ENCODE results near the gene CCT6B. TPM values are rescaled to one million over a fixed set of nuclear protein-coding genes. Genes with fewer than 3 reads are reported as not detected.

The CCT6B gene
- total RNA-seq, 2 experiments from 2014 or later, result 1.4 to 1.8 TPM

GRCh38 chr17:34894964-34895363, 66.3 kb downstream of the CCT6B start:
- ChIA-PET POLR2A (no interaction called here), CTCF (interaction anchor here (1.1 kb wide), 1 partner anchor 353 kb away, joined by 4 read pairs; no protein-coding TSS in a partner anchor)
- H3K27ac Mint-ChIP-seq, result no peak overlapping the region
- intact Hi-C loops (cut with micrococcal nuclease), result no loop called here
- no peak overlapping the region for H3K4me3 Mint-ChIP-seq
- TF ChIP-seq CTCF (IDR thresholded peaks at IDR 0.05), result no peak
- H3K4me1 Mint-ChIP-seq (ENCODE audit: low read depth), result no peaks in the 10 kb centered on the region
- peaks cover 25% of the 10 kb centered on the region for H3K27me3 Mint-ChIP-seq
- H3K9me3 Mint-ChIP-seq, result no peaks in the 10 kb centered on the region
- no peaks in the 10 kb centered on the region for H3K36me3 Mint-ChIP-seq (ENCODE audit: low read depth)
- DNase-seq (no peak), ATAC-seq (no peak)

GRCh38 chr17:34892461-34893249, 68.6 kb downstream of the CCT6B start:
- Mint-ChIP-seq H3K36me3 (ENCODE audit: low read depth) (no peaks in the 10 kb centered on the region), H3K4me3 (no peak overlapping the region), H3K27me3 (peaks cover 19% of the 10 kb centered on the region), H3K27ac (no peak overlapping the region), H3K4me1 (ENCODE audit: low read depth) (no peaks in the 10 kb centered on the region), H3K9me3 (no peaks in the 10 kb centered on the region)
- POLR2A ChIA-PET, result no interaction called here
- no peak for ATAC-seq
- intact Hi-C loops (cut with micrococcal nuclease), result no loop called here
- CTCF ChIA-PET, result interaction anchor here (0.7 to 1.0 kb wide), 2 partner anchors 352 to 472 kb away, joined by 3 read pairs; no protein-coding TSS in a partner anchor
- no peak for TF ChIP-seq CTCF (IDR thresholded peaks at IDR 0.05)
- peak; percentile 19 for DNase-seq

GRCh38 chr17:34886831-34887230, 74.4 kb downstream of the CCT6B start:
- no peaks in the 10 kb centered on the region for H3K36me3 Mint-ChIP-seq (ENCODE audit: low read depth)
- no peak overlapping the region for H3K27ac Mint-ChIP-seq
- TF ChIP-seq CTCF (IDR thresholded peaks at IDR 0.05), result no peak
- POLR2A ChIA-PET, result interaction anchor here (1.3 kb wide), 1 partner anchor 15 kb away, joined by 3 read pairs; no protein-coding TSS in a partner anchor
- ATAC-seq (no peak), DNase-seq (no peak)
- H3K9me3 Mint-ChIP-seq, result no peaks in the 10 kb centered on the region
- CTCF ChIA-PET, result no interaction called here
- intact Hi-C loops (cut with micrococcal nuclease), result no loop called here
- H3K27me3 Mint-ChIP-seq, result peaks cover 11% of the 10 kb centered on the region
- no peak overlapping the region for H3K4me3 Mint-ChIP-seq
- no peaks in the 10 kb centered on the region for H3K4me1 Mint-ChIP-seq (ENCODE audit: low read depth)

GRCh38 chr17:34885076-34885475, 76.2 kb downstream of the CCT6B start:
- POLR2A ChIA-PET, result no interaction called here
- peaks cover 3% of the 10 kb centered on the region for H3K9me3 Mint-ChIP-seq
- no peak for TF ChIP-seq CTCF (IDR thresholded peaks at IDR 0.05)
- H3K27ac Mint-ChIP-seq, result no peak overlapping the region
- H3K36me3 Mint-ChIP-seq (ENCODE audit: low read depth), result no peaks in the 10 kb centered on the region
- H3K4me3 Mint-ChIP-seq, result no peak overlapping the region
- DNase-seq, result no peak
- CTCF ChIA-PET, result no interaction called here
- ATAC-seq, result no peak
- intact Hi-C loops (cut with micrococcal nuclease), result no loop called here
- H3K4me1 Mint-ChIP-seq (ENCODE audit: low read depth), result no peaks in the 10 kb centered on the region
- peaks cover 11% of the 10 kb centered on the region for H3K27me3 Mint-ChIP-seq

GRCh38 chr17:34884597-34884996, 76.7 kb downstream of the CCT6B start:
- H3K27me3 Mint-ChIP-seq, result peaks cover 15% of the 10 kb centered on the region
- CTCF ChIA-PET, result interaction anchor here (1.3 kb wide), 1 partner anchor 342 kb away, joined by 5 read pairs; no protein-coding TSS in a partner anchor

More at GRCh38 chr17:34884597-34884996, 76.7 kb downstream of the CCT6B start:
- POLR2A ChIA-PET, result no interaction called here
- Mint-ChIP-seq H3K4me3 (no peak overlapping the region), H3K4me1 (ENCODE audit: low read depth) (no peaks in the 10 kb centered on the region), H3K36me3 (ENCODE audit: low read depth) (no peaks in the 10 kb centered on the region), H3K9me3 (peaks cover 3% of the 10 kb centered on the region), H3K27ac (no peak overlapping the region)
- ATAC-seq, result no peak
- DNase-seq, result no peak
- TF ChIP-seq CTCF (IDR thresholded peaks at IDR 0.05), result no peak
- intact Hi-C loops (cut with micrococcal nuclease), result no loop called here
